HG03196 (cell line): Measurements from ENCODE around the gene AP4S1.
"Not testable (repeated sequence)": the region's sequence is repeated elsewhere in the genome, so short reads cannot be mapped to it uniquely, and the experiment has no call there.

Source experiments
- ATAC-seq: cut with Tn5 transposase; IDR thresholded peaks from one replicate; pipeline ENCODE4 v1.9.1; 2021; ENCODE audit not compliant: unreplicated experiment

The AP4S1 gene

DNA sequence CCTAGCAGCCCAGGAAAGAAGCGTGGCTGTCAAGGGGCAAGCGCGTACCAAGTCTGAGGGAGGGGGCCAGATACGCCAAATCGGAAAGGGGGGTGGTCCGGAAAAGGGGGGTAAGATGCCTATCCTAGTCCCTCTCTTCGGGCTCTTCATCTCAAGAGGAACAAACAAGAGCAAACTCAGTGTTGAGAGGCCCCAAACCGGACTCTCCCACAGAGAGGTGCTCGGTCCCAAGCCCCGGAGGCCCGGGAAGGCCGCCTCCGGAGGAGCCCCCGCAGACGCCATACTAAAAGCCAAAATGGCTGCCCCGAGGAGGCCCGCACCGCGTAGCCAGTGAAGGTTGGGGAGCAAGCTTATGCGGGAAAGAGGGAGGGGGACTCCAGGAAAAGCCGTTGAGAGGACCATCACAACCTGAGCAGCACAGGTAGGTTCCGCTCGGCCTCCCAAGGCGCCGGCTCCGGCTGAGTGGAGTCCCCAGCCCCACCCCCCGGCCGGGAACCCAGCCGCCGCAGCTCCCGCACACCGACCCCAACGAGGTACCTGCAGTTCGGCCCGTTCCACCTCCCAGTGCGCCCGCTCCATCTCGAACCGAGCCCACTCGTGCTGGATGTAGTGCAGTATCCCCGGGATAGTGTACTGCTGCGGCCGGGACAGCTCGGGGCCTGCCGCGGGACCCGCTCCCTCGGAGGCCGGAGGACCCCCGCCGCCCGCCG lies at the start of gene AP4S1:
Gene AP4S1, plus strand, starts transcription at position 283 of the 710 bp plus-strand sequence. CDS start 40,548 bp downstream, outside the sequence.
- peak; percentile 24 for ATAC-seq

DNA sequence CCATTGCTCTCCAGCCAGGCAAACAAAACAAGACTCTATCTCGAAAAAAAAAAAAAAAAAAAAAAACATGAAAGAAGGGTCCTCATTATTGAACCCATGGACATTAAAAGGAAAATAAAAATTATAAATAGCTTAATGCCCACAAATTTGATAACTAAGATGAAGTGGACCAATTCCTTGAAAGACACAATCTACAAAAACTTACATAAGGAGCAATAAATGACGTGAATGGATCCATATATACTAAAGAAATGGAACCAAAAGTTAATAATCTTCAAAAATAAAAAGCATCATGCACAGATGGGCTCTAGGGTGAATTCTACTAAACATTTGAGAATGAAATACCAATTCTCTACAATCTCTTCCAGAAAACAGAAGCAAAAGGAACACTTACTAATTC lies 47.7 kb upstream of the AP4S1 start:
- no peak for ATAC-seq

DNA sequence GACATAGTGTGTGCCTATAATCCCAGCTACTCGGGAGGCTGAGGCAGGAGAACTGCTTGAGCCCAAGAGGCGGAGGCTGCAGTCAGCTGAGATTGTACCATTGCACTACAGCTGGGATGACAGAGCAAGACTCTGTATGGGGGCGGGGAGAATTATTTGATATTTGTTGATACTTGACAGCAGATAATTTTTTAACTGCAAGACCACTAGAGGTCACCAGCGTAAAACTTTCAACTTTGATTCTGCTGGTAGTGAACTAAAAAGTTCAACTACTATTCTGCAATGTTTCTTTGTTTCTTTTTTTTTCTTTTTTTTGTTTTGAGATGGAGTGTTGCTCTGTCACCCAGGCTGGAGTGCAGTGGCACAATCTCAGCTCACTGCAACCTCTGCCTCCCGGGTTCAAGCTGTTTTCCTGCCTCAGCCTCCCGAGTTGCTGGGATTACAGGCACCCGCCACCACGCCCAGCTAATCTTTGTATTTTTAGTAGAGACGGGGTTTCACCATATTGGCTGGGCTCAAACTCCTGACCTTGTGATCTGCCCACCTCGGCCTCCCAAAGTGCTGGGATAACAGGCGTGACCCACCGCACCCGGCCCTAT lies 45.2 kb upstream of the AP4S1 start:
- ATAC-seq: not testable (repeated sequence)

- no peak for ATAC-seq
Observed at GRCh38 chr14:30980980-30981379, 44.5 kb upstream of the AP4S1 start.

DNA sequence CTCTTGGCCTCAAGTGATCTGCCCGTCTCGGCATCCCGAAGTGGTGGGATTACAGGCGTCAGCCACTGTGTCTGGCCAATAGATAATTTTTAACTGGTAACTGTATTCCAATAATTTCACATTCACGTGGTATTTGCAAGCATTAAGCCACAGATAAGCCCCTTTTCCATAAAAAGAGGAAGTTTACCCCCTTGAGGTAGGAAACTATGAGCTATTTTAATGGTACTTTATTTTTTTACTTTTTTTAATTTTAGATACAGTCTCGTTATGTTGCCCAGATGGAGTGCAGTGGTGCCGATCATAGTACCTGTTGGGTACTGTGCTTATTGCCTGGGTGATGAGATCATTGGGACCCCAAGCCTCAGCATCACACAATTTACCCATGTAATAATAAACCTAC lies 42.9 kb upstream of the AP4S1 start:
- no peak for ATAC-seq

DNA sequence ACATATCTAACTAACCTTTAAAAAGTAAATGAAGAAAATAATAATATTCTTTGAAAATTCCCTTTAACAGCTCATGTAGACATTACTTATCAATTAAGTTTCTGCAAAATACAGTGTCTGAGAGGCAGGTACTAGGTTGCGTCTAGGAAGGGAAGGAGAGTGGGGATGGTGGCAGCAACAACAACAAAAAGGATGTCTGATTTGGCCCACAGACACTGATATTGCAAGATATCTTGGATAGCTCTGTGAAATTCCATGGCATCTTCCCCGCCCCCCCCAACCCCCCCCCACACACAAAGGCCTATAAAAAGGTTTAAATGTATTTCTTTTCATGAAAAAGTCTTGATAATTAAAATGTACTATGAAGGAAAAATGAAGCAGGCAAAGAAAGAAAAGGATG lies 41.6 kb upstream of the AP4S1 start:
- no peak for ATAC-seq

DNA sequence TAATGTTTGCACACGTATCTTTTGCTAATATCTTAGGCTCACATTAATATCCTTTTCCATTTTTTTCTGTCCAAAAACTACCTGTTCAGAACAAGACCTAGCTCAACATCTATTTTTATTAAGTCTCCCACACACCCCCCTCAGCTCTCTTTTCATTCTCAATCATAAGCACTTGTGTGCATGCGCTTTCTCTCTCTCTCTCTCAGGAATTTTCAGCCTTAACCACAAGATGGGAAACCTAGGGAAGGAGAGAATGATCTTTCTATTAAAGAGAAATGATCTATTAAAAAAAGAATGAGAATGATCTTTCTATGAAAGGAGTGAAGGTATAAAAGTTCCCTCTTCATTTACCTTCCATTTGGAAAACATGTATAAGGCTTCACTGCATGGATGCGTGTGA lies 39.7 kb upstream of the AP4S1 start:
- no peak for ATAC-seq

DNA sequence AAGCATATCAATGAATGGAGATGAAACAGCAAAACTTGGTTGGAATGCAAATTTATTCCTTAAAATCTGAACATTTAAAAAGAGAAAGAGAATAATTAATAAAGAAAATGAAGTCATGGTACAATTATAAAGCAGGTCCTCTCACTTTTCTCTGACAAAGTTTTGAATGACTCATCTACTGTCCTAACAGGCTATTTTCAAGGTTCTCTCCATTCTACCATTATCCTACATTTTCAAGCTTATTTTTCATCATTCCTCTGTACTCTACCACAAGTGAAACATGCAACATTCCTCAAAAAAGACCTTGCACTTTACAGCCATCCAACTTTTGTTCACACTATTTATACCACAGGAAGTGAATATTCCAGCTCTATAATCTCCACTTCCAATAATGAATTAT lies 36.9 kb upstream of the AP4S1 start:
- ATAC-seq: no peak

DNA sequence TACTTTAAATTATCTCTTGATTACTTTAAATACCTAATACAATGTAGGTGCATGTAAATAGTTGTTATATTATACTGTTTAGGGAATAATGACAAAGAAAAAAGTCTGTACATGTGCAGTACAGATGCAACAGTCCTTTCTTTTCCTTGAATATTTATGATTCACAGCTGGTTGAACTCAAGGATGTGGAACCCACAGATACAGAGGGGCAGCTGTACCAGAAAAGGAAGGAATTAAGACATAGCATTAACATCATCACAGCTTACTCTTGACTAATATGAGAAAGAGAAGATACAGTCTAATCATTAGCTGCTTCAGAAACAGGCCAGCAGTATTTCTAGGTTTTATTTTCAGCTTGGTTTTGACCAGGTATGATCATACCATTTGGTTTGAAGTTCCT lies 34.7 kb upstream of the AP4S1 start:
- no peak for ATAC-seq

GRCh38 chr14:30991408-30991807 lies 34.0 kb upstream of the AP4S1 start:
- ATAC-seq: no peak

- no peak for ATAC-seq
Observed at GRCh38 chr14:30993071-30993470, 32.4 kb upstream of the AP4S1 start.

GRCh38 chr14:30994681-30995620 lies 30.5 kb upstream of the AP4S1 start:
- no peak for ATAC-seq

DNA sequence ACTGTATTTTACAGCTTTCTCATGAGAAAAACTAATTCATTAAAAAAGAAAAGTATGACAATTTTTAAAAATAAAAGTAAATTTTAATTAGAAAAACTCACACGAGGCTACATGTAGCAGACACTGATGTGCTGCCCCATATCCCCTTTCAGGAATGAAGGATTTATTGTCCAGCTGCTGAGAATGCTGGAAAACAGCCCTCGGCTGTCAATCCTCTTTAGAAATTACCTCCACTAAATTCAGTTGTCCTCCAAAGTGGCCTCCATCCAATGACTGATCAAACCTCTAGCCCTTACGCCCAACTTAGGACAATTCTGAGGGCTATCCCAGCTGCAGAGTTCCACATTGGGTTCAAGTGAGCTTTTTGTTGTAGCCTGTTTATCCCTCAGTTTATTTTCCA lies 29.8 kb upstream of the AP4S1 start:
- ATAC-seq: no peak

DNA sequence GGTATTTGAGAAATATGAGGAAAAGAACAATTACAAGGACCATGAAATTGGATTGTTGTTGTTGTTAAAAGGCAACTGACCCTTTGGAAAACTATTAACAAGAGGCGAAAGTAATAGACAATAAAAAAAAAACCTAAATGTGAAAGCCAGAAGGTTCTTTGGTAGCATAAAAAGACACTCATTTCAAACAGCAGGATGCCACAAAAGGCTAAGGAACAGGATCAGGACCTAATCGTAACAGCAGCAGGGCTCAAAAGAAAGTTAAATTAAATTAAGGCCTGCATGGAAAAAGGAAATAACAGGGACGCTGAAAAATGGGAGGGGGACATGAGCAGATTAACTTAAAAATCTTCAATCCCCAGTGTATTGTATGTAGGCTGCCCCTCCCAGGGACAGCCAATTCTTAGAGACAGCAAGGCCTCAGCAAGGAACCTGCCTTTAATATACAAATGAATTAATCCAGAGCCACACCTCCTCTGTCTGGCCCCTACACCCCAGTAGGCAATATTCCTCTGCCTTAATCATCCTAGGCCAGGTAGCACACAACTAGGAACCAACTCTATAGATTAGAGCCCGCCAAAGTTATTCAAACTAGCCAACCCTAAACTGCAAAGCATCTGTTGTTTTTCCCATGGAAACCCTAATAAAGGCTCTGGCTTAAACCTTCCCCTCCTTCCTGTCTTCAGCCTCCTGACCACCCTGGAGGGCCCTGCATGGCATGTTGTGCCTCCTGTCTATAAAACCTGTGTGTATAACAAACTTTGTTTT lies 28.4 kb upstream of the AP4S1 start:
- ATAC-seq: no peak

DNA sequence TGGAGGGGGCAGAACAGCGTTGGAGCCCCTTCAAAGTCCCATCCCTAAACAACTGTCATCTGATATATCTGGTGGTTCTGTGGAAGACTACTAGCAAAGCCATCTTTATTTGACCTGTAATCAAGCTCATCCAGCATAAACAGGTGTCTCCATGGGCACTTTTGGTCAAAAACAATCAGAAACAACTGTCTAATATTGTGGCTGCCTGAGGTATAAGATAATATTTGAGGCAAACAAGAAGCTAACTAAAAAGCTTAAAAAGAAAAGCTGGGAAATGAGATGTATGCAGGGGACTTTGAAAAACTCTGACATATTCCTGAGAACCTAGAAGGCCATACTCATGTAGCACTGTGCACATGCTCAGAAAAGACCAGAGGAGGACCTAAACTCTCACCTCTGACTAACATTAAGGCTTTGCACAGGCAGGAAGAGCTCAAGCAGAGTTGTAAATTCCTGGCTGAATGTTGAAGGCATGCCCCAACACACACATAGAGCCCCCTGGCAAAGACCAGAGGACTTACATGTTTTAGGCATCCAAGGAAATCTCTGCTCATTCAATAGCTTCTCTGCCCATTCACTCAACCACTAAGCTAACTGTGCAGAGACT lies 27.2 kb upstream of the AP4S1 start:
- no peak for ATAC-seq

GRCh38 chr14:30999038-30999773 lies 26.2 kb upstream of the AP4S1 start:
- no peak for ATAC-seq

DNA sequence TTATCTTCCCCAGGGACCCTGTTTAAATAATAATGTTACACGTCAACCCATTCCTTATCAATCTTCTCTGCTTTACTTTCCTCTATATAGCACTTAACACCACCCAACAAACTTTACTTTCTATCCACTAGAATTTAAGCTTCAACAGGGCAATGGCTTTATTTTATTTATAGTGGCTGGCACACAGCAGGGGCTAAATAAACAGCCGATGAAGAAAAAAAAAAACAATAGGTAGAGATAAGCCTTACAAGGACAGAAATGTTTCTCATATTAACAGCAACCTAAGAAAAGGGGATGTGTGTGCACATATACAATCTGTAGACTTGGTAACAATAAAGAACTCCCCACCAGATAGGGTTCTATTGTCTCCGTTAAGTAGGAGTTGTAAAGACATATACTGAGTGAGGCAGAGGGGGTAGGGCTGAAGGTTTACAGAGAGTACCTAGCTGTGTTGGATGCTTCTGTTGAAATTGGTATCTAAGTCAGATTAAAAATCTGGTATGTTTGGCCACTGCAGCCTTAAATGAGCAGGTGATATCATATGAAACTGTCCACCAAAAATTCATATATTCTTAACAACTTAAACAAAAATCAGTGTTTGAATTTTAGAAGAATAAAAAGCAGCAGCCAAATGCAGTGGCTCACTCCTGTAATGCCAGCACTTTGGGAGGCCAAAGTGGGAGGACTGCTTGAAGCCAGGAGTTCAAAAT lies 24.7 kb upstream of the AP4S1 start:
- ATAC-seq: no peak

DNA sequence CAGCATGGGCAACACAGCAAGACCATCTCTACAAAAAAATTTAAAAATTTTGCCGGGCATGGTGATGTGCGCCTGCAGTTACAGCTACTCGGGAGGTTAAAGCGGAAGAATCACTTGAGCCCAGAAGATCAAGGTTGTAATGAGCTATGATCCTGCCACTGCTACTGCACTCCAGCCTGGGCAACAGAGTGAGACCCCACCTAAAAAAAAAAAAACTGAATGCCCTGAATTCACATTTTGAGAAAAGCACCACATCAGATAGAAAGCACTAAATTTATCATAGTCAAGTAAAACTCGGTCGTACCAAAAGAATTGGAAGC lies 24.1 kb upstream of the AP4S1 start:
- no peak for ATAC-seq

DNA sequence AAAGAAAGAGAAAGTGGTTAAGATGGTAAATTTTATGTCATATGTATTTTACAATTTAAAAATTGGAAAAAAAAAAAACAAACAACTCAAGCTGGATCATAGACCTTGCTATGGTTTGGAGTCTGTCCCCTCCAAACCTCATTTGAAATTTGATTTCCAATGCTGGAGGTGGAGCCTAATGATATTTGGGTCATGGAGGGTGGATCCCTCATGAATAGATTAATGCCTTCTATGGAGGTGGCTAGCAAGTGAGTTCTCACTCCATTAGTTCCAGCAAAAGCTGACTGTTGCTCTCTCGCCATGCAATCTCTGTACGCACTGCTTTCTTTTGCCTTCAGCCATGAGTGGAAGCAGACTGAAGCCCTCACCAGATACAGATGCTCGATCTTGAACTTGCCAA lies 22.2 kb upstream of the AP4S1 start:
- no peak for ATAC-seq

GRCh38 chr14:31004007-31004406 lies 21.4 kb upstream of the AP4S1 start:
- ATAC-seq: not testable (repeated sequence)
